GM15510 (cell line): ENCODE measurements around the gene ATP7A.

Experiments used
- POLR2A ChIP-seq: IDR thresholded peaks from 3 replicates; pipeline ENCODE4 v1.6.1; 2011; ENCODE audit warnings: borderline replicate concordance; ENCODE audit not compliant: insufficient read length; ENCODE audit errors: extremely low read depth

Gene ATP7A

GRCh38 chrX:77975755-77976154, 65.3 kb downstream of the ATP7A start:
- no peak for TF ChIP-seq POLR2A

GRCh38 chrX:77977095-77977494, 66.6 kb downstream of the ATP7A start:
- TF ChIP-seq POLR2A, result no peak

- TF ChIP-seq POLR2A, result no peak
Observed at GRCh38 chrX:77977518-77977917, 67.0 kb downstream of the ATP7A start.

- no peak for TF ChIP-seq POLR2A
Observed at GRCh38 chrX:77979870-77980269, 69.4 kb downstream of the ATP7A start.

- no peak for TF ChIP-seq POLR2A
Observed at GRCh38 chrX:78011846-78012245, 101.4 kb downstream of the ATP7A start.

- TF ChIP-seq POLR2A, result no peak
Observed at GRCh38 chrX:78019586-78020483, 109.3 kb downstream of the ATP7A start.

- TF ChIP-seq POLR2A, result no peak
Observed at GRCh38 chrX:78024349-78025059, 114.0 kb downstream of the ATP7A start.

- no peak for TF ChIP-seq POLR2A
Observed at GRCh38 chrX:78027798-78028197, 117.3 kb downstream of the ATP7A start.

- TF ChIP-seq POLR2A, result no peak
Observed at GRCh38 chrX:78029663-78030062, 119.2 kb downstream of the ATP7A start.

- TF ChIP-seq POLR2A, result no peak
Observed at GRCh38 chrX:78035061-78035460, 124.6 kb downstream of the ATP7A start.

- no peak for TF ChIP-seq POLR2A
Observed at GRCh38 chrX:78037881-78038280, 127.4 kb downstream of the ATP7A start.

GRCh38 chrX:78042601-78043000, 132.1 kb downstream of the ATP7A start:
- TF ChIP-seq POLR2A, result no peak

GRCh38 chrX:78046362-78046761, 135.9 kb downstream of the ATP7A start:
- no peak for TF ChIP-seq POLR2A

GRCh38 chrX:78048052-78048451, 137.6 kb downstream of the ATP7A start:
- TF ChIP-seq POLR2A, result no peak

- no peak for TF ChIP-seq POLR2A
Observed at GRCh38 chrX:78063687-78064086, 153.2 kb downstream of the ATP7A start.

- TF ChIP-seq POLR2A, result no peak
Observed at GRCh38 chrX:78064152-78064551, 153.7 kb downstream of the ATP7A start.

- no peak for TF ChIP-seq POLR2A
Observed at GRCh38 chrX:78066110-78066509, 155.6 kb downstream of the ATP7A start.

GRCh38 chrX:78071331-78071730, 160.8 kb downstream of the ATP7A start:
- TF ChIP-seq POLR2A, result no peak
